ENCODE data around the gene POLN. TPM values are rescaled to one million over a fixed set of nuclear protein-coding genes. Genes with fewer than 3 reads are reported as not detected.

Gene POLN
- polyA plus RNA-seq, 4 donors = 2.3 to 6.7 (median 3.3) TPM

DNA sequence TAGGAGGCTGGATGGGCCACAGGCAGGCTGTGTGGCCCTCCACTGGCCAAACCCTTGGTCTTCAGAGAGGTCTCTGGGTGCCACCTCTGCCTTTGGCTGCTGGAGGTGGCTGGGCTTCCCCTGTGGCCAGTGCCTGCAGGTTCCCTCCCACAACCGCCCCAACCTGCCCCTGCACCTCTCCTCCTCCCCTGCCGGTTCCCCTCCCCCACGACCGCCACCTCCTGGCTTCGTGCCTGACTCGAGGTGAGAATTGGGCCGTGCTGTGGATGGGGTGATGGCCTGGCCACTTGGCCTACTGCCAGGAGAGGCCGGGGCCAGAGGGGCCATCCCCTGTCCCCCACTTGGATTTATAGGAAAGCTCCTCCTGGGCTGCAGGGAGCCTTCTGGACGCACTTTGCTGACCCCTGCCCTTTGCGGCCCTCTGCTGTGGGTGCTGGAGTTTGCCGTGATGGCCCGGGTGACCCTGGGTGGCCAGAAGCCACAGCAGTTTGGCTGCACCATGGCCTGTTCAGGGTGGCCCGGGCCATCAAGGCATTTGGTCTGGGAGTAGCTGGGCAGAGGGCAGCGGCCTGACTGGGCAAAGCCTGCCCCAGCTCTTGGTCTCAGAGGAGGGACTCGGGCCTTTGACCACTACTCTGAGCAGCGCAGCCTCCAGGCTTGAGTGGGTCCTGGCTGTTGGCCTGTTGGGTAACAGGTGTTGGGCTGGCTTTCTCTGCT is 179.0 kb downstream of the POLN start:
- DNase-seq (ENCODE audit: low read depth in 4 of 4, low spot score in 3 of 4) = no peak

DNA sequence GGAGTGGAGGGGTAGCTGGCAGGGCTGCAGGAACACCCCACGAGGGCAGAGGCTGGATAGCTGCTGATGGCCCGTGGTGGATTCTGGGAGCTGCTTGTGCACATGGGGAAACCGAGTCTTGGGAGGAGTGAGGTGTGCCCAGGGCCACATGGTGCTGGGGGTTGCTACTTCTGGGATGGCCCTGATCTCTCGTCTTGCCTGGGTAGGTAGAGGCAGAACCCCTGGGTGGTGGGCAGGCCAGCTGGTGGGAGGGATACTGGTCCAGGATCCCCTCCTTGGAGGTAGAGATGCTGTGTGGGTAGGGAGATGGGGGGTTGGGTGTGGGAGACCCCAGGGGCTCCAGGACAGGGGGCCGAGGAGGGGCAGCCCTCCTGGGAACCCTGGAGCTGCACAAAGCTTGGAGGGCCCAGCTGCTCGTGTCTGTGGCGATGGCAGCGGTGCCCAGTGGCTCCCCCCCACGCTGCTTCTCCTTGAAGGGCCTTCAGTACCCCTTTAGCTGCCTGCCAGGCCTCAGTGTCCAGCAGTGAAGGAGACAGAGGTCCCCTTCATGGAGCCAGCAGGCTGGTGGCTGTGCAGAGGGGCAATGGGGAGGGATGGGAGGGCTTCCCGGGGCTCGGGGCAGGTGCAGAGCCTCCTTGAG is 179.6 kb downstream of the POLN start:
- DNase-seq (ENCODE audit: low read depth in 4 of 4, low spot score in 3 of 4) = no peak

DNA sequence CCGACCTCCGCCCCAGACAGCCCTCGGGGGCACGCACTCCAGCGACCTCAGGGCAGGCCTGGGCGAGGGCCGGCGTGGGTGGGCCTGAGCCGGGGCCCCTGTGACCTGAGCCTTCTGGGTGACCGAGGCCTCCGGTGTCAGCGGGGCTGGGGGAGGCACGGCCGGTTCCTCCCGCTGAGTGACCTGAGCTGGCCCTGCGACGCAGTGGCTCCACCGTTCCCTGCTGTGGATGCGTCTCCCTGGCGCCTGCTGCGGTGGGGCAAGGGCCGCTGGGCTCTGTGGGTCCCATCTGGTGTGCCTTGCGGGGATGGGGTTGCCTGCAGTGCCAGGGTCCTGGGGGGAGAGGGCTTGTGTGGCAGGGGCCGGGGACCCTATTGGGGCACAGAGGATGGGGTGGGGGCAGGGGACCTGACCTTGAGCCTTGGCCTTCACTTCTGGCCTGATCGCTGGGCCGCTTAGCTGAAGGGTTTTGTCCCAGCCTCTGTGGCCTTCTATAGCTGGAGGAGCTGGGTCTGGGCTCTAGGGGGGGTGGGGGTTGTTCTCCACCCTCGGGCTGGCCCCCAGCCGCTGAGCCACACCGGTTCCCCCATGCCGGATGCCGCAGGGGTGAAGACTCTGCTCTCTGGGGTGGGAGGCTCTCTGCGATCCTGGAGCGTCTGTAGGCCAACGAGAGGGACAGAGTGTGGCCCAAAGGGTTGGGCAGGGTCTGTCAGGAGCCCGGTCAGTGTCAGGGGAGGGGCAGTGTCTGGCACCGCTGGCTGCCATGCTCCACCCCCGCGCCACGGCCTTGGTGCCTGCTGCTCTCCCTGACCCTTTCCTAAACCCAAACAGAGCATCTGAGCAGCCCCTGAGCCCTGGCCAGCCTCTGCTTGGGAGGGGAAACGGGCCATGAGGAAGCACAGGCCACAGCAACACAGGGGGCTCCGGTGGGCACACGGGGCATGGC is 180.5 kb downstream of the POLN start:
- no peak for DNase-seq (ENCODE audit: low read depth in 4 of 4, low spot score in 3 of 4)

GRCh38 chr4:2060611-2061185 is 181.2 kb downstream of the POLN start:
- DNase-seq (ENCODE audit: low read depth in 4 of 4, low spot score in 3 of 4) = no peak

DNA sequence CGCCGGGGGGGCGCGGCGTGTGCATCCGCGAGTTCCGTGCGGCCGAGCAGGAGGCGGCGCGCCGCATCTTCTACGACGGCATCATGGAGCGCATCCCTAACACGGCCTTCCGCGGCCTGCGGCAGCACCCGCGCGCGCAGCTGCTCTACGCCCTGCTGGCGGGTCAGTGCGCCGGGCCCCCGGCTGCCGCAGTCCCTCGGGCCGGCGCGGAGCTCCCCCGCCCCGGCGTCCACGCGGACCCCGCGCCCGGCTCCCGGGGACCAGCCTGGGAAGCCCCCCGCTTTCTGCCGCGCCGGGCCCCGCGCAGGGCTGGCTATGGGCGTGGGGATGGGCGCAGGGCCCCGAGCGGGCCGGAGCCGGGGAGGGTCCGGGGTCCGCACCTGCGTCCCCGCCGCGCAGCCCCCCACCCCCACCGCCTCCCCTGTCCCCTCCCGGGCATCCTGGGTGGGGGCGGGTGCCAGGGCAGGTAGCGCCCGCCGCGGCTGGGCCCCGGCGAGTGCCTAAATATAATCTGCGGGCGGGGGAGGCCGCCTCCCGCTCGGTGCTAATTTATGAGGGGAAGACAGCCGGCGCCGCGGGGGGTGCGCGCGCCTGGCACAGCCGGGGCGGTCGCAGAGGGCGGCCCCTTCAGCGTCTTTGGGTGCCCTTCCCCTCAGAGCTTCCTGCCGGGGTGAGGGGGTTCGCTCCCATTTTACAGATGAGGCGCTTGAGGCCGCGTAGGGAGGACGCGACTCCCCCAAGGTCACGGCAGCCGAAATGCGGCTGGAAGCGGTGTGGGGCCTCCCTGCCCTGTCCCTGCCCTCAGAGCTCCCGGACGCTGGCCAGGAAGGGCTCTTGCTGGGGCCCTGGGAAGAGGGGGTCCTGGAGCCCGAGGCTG is 182.0 kb downstream of the POLN start:
- DNase-seq (ENCODE audit: low read depth in 4 of 4, low spot score in 3 of 4) = no peak

GRCh38 chr4:2059046-2059725 is 182.7 kb downstream of the POLN start, which contains the start of gene NAT8L:
Gene NAT8L, plus strand, starts transcription at chr4:2059327. Its CDS starts 185 bp downstream, at chr4:2059512.
- no peak for DNase-seq (ENCODE audit: low read depth in 4 of 4, low spot score in 3 of 4)

DNA sequence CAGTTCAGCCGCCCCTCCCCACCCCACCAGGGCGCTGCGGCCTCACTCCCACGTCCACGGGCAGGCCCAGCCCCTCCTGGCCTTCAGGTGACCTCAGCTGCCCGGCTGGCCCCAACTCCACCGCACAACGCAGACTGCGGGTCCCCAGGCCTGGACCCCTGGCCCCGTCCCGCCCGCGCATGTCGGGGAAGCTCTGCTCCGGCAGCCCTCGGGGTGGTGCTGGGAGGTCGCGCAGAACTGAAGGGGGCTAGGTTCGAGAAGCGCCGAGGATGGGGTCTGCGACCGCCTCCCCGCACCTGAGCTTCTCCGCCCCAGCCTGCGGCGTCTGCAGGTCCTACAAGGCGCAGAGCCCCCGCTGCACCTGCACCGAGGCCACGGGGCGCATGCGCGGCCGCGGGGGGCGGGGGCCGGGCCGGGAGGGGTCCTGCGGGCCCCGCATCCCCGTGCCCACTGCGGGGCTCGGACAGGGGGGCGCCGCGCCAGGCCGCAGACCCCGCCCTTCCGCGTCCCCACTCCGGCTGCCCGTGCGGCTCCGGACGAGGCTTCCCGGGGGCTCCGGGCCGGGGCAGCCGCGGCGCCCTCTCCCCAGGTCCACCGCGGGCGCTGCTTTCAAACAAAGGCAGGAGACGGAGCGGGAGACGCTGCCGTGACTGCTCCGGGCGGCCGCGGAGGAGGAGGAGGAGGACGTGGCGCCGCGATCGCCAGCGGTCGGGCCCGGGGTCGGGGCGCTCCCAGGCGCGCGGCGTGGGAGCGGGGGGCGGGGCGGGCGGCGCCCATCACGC is 183.5 kb downstream of the POLN start:
- DNase-seq (ENCODE audit: low read depth in 4 of 4, low spot score in 3 of 4) = no peak

DNA sequence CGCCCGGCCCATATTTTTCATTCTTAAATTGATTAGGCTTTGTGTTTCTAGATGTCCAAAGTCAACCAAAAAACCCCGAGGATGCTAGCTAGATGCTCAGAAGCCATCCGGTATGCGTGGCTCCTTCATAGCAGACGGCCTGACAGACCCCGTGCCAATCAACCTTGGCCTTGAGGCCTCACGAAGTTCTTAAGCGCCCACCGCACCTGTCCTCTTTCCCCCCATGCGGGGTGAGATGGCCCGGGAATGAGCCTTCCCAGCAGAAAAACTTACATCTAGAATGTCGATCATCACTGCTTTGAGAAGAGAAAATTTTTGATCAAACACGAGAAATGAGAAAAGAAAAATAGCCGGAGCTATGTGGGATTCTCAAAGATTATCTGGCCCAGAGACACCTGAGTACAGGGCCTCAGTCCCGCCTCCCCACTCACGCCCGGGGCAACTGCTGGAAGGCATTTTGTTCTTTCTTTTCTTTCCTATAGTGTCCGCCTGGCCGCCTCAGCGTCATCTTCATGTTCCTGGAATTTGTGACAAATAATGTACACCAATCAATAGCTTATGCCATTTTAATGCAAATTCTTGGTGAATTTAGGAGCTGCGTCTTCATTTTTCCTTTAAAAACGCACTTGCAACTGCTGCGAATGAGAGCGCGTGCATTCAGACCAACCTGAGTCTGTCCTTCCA is 184.4 kb downstream of the POLN start:
- no peak for DNase-seq (ENCODE audit: low read depth in 4 of 4, low spot score in 3 of 4)

DNA sequence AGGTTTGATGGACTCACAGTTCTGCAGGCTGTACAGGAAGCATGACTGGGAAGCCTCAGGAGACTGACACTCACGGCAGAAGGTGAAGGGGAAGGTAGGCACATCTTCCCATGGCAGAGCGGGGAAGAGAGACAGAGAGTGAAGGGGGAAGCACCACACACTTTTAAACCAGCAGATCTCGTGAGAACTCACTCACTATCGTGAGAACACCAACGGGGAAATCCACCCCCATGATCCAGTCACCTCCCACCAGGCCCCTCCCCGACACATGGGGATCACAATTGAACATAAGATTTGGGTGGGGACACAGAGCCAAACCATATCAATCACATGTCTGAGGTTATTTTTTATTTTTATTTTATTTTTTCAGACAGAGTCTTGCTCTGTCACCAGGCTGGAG is 187.7 kb downstream of the POLN start:
- DNase-seq (ENCODE audit: low read depth in 4 of 4, low spot score in 3 of 4) = no peak

- DNase-seq (ENCODE audit: low read depth in 4 of 4, low spot score in 3 of 4) = no peak
Measured at GRCh38 chr4:2051086-2051485, 190.8 kb downstream of the POLN start.

DNA sequence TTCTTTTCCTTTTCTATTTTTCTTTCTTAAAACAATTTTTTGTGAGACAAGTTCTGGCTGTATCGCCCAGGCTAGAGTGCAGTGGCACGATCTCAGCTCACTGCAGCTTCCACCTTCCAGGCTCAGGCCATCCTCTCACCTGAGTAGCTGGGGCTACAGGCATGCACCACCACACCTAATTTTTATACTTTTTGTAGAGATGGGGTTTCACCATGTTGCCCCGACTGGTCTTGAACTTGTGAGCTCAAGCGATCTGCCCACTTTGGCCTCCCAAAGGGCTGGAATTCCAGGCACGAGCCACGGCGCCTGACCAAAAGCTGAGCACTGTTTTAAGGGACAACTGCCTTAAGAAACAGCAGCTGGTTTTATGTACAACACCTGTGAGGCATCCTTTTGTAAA is 192.1 kb downstream of the POLN start:
- no peak for DNase-seq (ENCODE audit: low read depth in 4 of 4, low spot score in 3 of 4)

DNA sequence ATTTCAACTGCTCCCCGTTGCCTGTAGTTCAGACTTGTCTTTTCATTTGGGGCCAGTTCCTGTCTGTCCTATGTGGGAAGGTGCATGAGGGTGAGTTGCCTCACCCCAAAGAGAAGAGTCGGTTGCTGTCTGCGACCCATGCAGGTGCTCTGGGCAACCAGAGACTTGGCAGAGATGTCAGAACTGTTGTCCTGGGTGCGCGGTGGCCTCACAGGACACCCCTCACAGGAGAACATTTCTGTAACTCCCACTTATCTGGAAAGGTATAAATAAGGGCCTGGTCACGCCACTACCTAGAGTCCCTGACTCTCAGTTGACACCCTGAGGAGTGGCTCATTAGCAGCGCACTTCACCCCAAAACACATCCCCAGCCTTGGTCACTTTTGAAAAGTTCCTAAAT is 192.5 kb downstream of the POLN start:
- no peak for DNase-seq (ENCODE audit: low read depth in 4 of 4, low spot score in 3 of 4)

DNA sequence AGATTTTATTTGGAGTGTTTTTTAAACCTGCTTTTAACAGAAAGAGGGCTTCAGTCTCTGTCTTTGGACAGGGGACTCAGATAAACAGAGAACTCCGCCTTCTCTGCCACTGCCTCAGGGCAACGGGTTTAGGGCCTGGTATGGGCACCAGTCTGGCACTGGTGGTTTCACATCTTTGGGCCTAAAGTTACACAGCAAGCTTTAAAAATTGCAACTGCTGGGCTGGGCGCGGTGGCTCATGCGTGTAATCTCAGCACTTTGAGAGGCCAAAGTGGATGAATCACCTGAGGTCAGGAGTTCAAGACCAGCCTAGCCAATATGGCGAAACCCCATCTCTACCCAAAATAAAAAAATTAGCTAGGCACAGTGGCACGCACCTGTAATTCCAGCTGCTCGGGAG is 193.1 kb downstream of the POLN start:
- DNase-seq (ENCODE audit: low read depth in 4 of 4, low spot score in 3 of 4) = no peak

DNA sequence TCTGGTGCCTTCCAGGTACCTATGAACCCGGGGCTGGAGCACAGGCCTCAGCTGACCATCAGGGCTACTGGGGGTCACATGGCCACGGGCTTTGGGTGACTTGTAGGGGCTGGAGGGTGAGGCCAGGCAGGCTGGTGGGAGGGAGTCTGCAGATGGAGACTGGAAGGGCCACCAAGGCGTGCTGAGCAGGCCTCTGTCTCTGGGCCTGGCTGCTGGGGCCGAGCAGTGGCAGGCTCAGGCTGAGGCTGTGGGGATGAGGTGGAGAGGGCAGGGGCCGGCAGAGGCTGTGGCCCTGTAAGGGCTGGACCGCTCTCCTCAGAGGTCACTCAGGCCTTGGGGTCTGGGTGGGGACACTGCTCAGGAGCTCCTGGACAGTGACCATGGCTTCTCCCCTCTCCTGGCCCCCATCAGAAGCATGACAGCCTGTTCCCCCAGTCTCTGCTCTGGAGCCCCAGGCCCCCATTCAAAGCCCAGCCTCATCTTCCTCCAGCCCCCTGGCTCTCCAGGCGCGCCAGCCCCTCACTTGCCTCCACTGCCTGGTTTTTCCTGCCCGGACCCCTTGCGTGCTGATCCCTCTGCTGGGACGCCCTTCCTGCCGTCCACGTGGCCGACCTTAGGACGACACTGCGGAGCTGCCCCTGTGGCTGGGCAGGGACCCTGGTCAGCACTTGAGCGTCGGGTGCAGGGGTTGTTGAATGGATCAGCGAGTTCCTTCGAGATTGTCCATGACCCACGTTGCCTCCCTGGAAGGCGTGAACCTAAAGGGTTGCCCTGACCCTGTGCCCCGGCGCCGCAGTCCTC is 193.9 kb downstream of the POLN start:
- no peak for DNase-seq (ENCODE audit: low read depth in 4 of 4, low spot score in 3 of 4)

DNA sequence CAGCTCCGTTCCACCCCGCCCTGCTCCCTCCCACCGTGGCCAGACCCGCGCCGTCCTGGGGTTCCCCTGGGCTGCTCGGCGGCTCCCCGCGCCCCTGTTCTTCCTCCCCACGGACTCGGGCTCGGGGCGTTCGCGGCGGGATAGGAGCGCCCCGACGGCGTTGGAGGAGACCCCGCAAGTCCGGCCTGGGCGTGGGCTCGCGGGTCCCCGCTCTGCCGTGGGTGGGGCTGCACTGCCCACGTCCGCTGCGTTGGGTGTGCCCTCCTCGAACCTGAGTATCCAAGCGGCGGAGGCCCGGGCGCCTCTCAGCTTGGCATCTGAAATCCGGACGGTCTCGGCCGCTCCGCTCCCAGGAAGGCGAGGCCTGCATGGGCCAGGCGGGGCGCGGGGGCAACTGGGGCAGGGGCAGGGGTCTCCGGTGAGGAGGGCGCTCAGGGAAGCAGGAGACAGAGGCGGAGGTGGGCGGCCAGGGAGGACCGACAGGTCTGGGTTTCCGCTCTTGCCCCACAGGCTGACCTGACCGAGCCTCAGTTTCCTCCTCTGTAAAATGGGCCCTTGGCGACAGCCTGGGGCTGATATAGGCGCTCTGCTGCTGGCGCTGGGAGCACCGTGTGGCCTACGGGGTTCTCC is 194.8 kb downstream of the POLN start:
- DNase-seq (ENCODE audit: low read depth in 4 of 4, low spot score in 3 of 4) = no peak

- DNase-seq (ENCODE audit: low read depth in 4 of 4, low spot score in 3 of 4) = no peak
Measured at GRCh38 chr4:2046031-2046961, 195.6 kb downstream of the POLN start.
